ENCODE data around the gene EIF4E1B. TPM values are rescaled to one million over a fixed set of nuclear protein-coding genes. Genes with fewer than 3 reads are reported as not detected.

EIF4E1B gene
- polyA plus RNA-seq, 2 of the 4 experiments (the other 2 are of a cell fraction): not detected

GRCh38 chr5:176629317-176629852, 1.1 kb upstream of the EIF4E1B start:
- ChIA-PET CTCF (interaction anchor here (0.7 to 4.1 kb wide), 7 partner anchors 8 to 364 kb away, joined by 3 to 15 read pairs (median 4); no protein-coding TSS in a partner anchor), POLR2A (interaction anchor here (4.0 kb wide), 1 partner anchor 18 kb away, joined by 24 read pairs; the partner anchor contains the start of gene TSPAN17)
- H3K9me3 ChIP-seq: no peaks in the 10 kb centered on the region
- H3K4me1 ChIP-seq: peaks cover 8% of the 10 kb centered on the region; the same call in 1 of the 3 replicates
- H3K4me2 ChIP-seq: peak overlapping the region; percentile 100
- DNase-seq (ENCODE audit: low read depth in 1 of 2, low spot score in 1 of 2) (no peak), FAIRE-seq (no peak), ATAC-seq (no peak)
- H3K27ac ChIP-seq: no peak overlapping the region
- WGBS (ENCODE audit: missing lambda C conversion rate): 83% methylated on average over 19 of the region's 34 CpGs
- peak overlapping the region; percentile 53; the same call in 1 of the 3 replicates for H3K4me3 ChIP-seq
- TF ChIP-seq BHLHE40 (IDR thresholded peaks at IDR 0.05; ENCODE audit: low read depth, low read length) (no peak), ZC3H11A (IDR thresholded peaks at IDR 0.05) (no peak), HOXB5 (CRISPR knock-in tag; IDR thresholded peaks at IDR 0.05) (no peak), CBX8 (IDR thresholded peaks at IDR 0.05) (no peak), E2F6 (IDR thresholded peaks at IDR 0.05; ENCODE audit: borderline replicate concordance, low read depth) (no peak)

- no peak for DNase-seq (ENCODE audit: low read depth in 1 of 2, low spot score in 1 of 2)
- TF ChIP-seq MYC (IDR thresholded peaks at IDR 0.05; ENCODE audit: borderline replicate concordance, low read length): no peak
- TF ChIP-seq RNF2 (IDR thresholded peaks at IDR 0.05; ENCODE audit: borderline replicate concordance, low read depth): 0 out of 2 replicates have a peak, but pooled peaks have one; percentile 11
- ChIA-PET POLR2A (interaction anchor here (1.4 to 4.0 kb wide), 2 partner anchors 9 to 17 kb away, joined by 5 to 24 read pairs; partner anchors contain the start of gene TSPAN17), CTCF (interaction anchor here (0.8 to 4.1 kb wide), 7 partner anchors 9 to 57 kb away, joined by 3 to 15 read pairs (median 4); no protein-coding TSS in a partner anchor)
- Histone ChIP-seq H3K4me3 (peak overlapping the region; percentile 53), H3K4me2 (peak overlapping the region; percentile 100), H3K9me3 (no peaks in the 10 kb centered on the region), H3K4me1 (peaks cover 8% of the 10 kb centered on the region; the same call in 1 of the 3 replicates), H3K27ac (peak overlapping the region in 1 of 2 experiments; percentile 65; a peak in 2 of 6 replicates)
- no peak for FAIRE-seq
- ATAC-seq: no peak
- WGBS (ENCODE audit: missing lambda C conversion rate): 44% methylated on average over 20 of the region's 20 CpGs
Measured at GRCh38 chr5:176630681-176631222, 277 bp downstream of the EIF4E1B start.

GRCh38 chr5:176631383-176632200, 1.1 kb downstream of the EIF4E1B start:
- TF ChIP-seq ZFP36 (IDR thresholded peaks at IDR 0.05; ENCODE audit: borderline replicate concordance, partially characterized antibody) (no peak), HMGXB4 (CRISPR knock-in tag; IDR thresholded peaks at IDR 0.05; ENCODE audit: borderline replicate concordance) (no peak), EHMT2 (IDR thresholded peaks at IDR 0.05; ENCODE audit: low read depth) (no peak), CEBPB (IDR thresholded peaks at IDR 0.05) (no peak), FOSB (CRISPR knock-in tag; IDR thresholded peaks at IDR 0.05) (no peak), ELK1 (IDR thresholded peaks at IDR 0.05; ENCODE audit: low read depth, low read length) (no peak), HES2 (IDR thresholded peaks at IDR 0.05) (no peak), RNF2 (IDR thresholded peaks at IDR 0.05; ENCODE audit: borderline replicate concordance, low read depth) (no peak), BHLHE40 (IDR thresholded peaks at IDR 0.05; ENCODE audit: low read depth, low read length) (no peak), POLR2A (IDR thresholded peaks at IDR 0.05; ENCODE audit: low read length) (no peak), HOXB13 (CRISPR knock-in tag; IDR thresholded peaks at IDR 0.05; ENCODE audit: low read depth) (no peak), FOSL2 (IDR thresholded peaks at IDR 0.05) (no peak), FOSL2 (CRISPR knock-in tag; IDR thresholded peaks at IDR 0.05) (no peak), NR3C1 (IDR thresholded peaks at IDR 0.05) (no peak)
- DNase-seq (ENCODE audit: low read depth in 1 of 2, low spot score in 1 of 2) (no peak), ATAC-seq (no peak), FAIRE-seq (no peak)
- ChIA-PET CTCF (interaction anchor here (0.7 to 4.1 kb wide), 4 partner anchors 10 to 58 kb away, joined by 4 to 15 read pairs (median 8); no protein-coding TSS in a partner anchor), POLR2A (interaction anchor here (4.0 kb wide), 1 partner anchor 16 kb away, joined by 24 read pairs; the partner anchor contains the start of gene TSPAN17)
- WGBS (ENCODE audit: missing lambda C conversion rate): 69% methylated on average over 7 of the region's 7 CpGs
- H3K9me3 ChIP-seq: no peaks in the 10 kb centered on the region
- no peak overlapping the region for H3K27ac ChIP-seq
- no peak overlapping the region for H3K4me3 ChIP-seq
- no peak overlapping the region for H3K4me2 ChIP-seq
- peaks cover 8% of the 10 kb centered on the region; the same call in 1 of the 3 replicates for H3K4me1 ChIP-seq
